ENCODE results near the gene SLC35E1.

DNA sequence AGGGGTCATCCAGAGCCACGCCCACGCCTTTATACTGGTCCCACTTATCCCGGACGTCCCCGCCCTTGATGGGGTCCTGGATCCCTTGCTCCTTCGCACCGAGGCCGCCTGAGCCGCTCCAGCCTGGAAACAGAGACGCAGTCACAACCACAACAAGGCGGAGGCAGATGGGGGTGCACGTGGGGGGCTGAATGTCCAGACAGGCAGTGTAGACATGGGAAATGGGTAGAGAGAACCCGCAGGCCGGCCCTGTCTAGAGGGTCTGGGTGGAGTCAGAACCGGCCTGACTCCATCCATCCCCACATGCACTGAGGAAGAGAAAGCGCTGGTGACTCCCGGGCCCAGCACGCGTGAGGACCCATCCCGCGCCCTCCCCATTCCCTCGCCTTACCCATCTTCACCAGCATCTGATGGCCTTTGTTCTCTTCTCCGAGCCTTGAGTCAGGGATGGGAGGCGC, 53.0 kb downstream of the SLC35E1 start:
- no peak; the same call in 1 of the 2 replicates for TF ChIP-seq POLR2AphosphoS5 (IDR thresholded peaks at IDR 0.05; ENCODE audit: low read depth, low read length)
- TF ChIP-seq POLR2A (IDR thresholded peaks at IDR 0.05; ENCODE audit: low read depth, low read length), result no peak

Data from GM12891 (cell line).